ENCODE measurements around the gene SNRPF.

SNRPF gene

DNA sequence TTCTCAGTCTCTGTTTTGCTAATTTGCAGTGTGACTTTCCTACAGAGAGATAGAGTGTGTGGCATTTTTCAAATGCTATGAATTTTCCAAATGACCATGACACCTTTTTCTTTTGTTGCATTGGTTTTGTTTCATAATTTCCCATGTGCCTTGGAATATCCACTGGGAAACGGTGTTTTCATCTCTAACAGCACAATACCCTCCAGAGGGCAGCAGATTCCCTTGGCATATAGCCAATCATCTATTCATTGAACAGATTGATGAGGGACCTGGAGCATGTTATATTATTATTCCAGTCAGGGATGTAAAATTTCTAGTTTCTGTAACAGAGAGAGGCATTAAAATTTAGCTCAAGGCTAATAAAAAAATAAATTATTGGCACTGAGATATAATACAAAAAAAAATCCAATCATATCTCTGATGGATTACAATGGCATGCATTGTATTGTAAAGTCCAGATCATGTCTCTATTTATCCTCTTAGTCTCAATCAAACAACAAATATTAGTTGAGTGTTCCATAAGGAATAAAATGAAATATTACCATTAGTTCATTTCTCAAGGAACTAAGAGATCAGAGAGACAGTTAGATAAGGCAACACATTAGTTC, 38.6 kb upstream of the SNRPF start:
- no peaks in the 10 kb centered on the region for H3K36me3 ChIP-seq (ENCODE audit: control insufficient read depth, insufficient read depth, low read length)
- H3K4me3 ChIP-seq (replicated peaks; ENCODE audit: low read depth, low read length): no peak overlapping the region
- TF ChIP-seq, protein P1, sequence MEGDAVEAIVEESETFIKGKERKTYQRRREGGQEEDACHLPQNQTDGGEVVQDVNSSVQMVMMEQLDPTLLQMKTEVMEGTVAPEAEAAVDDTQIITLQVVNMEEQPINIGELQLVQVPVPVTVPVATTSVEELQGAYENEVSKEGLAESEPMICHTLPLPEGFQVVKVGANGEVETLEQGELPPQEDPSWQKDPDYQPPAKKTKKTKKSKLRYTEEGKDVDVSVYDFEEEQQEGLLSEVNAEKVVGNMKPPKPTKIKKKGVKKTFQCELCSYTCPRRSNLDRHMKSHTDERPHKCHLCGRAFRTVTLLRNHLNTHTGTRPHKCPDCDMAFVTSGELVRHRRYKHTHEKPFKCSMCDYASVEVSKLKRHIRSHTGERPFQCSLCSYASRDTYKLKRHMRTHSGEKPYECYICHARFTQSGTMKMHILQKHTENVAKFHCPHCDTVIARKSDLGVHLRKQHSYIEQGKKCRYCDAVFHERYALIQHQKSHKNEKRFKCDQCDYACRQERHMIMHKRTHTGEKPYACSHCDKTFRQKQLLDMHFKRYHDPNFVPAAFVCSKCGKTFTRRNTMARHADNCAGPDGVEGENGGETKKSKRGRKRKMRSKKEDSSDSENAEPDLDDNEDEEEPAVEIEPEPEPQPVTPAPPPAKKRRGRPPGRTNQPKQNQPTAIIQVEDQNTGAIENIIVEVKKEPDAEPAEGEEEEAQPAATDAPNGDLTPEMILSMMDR (IDR thresholded peaks at IDR 0.05; ENCODE audit: insufficient read depth, low read length, poor library complexity, severe bottlenecking): peak; percentile 32
- no peaks in the 10 kb centered on the region; the same call in 1 of the 2 replicates for H3K27me3 ChIP-seq (replicated peaks; ENCODE audit: control insufficient read depth, insufficient read depth, low read length)
- DNase-seq (ENCODE audit: extremely low read depth, insufficient read length): no peak

DNA sequence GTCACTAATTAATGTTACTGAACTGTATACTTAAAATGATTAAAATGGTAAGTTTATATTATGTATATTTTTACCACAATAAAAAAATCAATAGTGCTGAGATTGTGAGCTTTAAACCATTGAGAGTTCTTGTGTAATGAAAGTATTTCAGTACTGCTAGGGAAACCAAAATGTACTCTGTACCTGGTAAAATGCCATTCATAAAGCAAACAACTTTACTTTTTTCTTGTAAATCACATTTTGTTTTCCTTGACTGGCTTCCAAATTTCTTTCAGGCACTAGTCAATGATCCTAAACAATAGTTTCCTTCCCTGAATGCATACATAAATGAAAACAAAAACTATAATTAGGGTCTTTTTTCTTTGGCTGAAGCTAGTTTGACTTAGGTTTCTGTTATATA, 29.4 kb upstream of the SNRPF start:
- Histone ChIP-seq H3K27me3 (replicated peaks; ENCODE audit: control insufficient read depth, insufficient read depth, low read length) (no peaks in the 10 kb centered on the region), H3K4me3 (replicated peaks; ENCODE audit: low read depth, low read length) (no peak overlapping the region), H3K36me3 (ENCODE audit: control insufficient read depth, insufficient read depth, low read length) (no peaks in the 10 kb centered on the region)
- TF ChIP-seq, protein P1 (IDR thresholded peaks at IDR 0.05; ENCODE audit: insufficient read depth, low read length, poor library complexity, severe bottlenecking): no peak
- DNase-seq (ENCODE audit: extremely low read depth, insufficient read length): no peak

DNA sequence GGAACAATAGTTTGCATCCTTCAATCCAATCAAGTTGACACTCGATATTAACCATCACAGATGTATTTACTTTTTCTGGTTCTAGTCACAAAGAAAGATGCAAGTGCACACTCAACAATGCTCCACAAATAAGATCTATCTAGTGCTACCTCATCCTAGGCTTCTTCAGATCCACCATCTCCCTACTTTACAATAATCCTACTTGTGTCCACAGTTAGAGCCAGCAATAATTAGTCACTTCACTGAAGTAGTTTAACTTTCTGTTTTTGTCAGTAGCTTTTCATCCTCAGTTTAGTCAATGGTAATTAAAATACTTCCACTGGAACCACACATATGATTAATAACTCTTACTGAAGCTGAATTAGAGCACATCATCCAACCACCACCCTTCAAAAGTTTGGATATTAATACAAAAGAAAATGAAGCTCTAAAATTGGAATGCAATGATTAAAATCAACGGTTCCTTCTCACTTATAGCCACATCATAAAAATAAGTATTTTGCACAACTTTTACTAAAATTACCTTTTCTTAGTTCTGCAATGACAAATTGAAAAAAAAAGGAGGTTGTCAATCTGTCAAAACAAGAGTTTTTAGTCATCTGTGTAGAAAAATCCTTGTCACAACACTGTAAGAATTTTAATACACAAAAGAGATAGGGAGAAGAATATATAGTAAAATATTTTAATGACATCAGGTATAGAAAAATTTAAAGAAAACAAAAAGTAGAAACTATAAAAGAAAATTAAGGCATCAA, 28.2 kb upstream of the SNRPF start:
- Histone ChIP-seq H3K36me3 (ENCODE audit: control insufficient read depth, insufficient read depth, low read length) (no peaks in the 10 kb centered on the region), H3K27me3 (replicated peaks; ENCODE audit: control insufficient read depth, insufficient read depth, low read length) (no peaks in the 10 kb centered on the region), H3K4me3 (replicated peaks; ENCODE audit: low read depth, low read length) (no peak overlapping the region)
- TF ChIP-seq, protein P1 (IDR thresholded peaks at IDR 0.05; ENCODE audit: insufficient read depth, low read length, poor library complexity, severe bottlenecking): no peak
- peak; percentile 7 for DNase-seq (ENCODE audit: extremely low read depth, insufficient read length)

DNA sequence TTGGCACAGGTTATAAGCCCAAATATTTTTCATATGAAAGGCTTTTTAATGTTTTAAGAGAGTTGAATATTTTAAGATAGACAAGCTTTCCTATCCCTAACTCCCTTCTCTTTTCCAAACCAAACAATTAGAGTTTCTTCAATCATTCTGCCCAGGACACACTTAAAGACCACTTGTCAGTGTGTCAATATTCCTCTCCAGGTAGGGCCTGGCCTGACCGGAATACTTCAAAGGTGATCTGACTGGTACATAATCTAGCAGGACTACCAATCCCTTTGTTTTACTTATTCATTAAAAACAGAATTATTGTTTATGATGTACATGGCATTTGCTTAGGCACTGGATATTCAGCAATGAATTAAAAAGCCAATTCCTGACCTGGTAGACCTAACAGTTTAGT, 24.2 kb upstream of the SNRPF start:
- H3K4me3 ChIP-seq (replicated peaks; ENCODE audit: low read depth, low read length): no peak overlapping the region
- no peaks in the 10 kb centered on the region for H3K36me3 ChIP-seq (ENCODE audit: control insufficient read depth, insufficient read depth, low read length)
- no peaks in the 10 kb centered on the region for H3K27me3 ChIP-seq (replicated peaks; ENCODE audit: control insufficient read depth, insufficient read depth, low read length)
- TF ChIP-seq, protein P1 (IDR thresholded peaks at IDR 0.05; ENCODE audit: insufficient read depth, low read length, poor library complexity, severe bottlenecking): no peak
- DNase-seq (ENCODE audit: extremely low read depth, insufficient read length): no peak

DNA sequence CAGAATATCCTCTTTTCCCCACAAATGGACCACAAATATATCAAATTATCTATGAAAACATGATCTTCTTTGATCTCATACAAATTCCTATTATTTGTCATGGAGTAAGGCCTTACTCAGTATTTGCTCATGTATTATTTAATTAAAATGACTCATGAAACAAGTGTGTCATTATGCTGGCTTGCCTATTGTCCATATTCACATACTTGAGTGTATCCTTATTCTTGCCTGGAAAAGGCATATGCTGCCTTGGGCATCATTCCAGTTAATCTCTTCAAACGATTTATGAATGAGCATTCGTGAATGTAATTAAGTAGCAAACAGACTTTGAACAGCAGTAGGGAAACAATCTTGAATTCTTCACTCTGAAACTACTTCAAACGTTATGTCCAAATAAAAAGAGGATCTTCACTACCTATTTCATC, 22.6 kb upstream of the SNRPF start:
- H3K36me3 ChIP-seq (ENCODE audit: control insufficient read depth, insufficient read depth, low read length): no peaks in the 10 kb centered on the region
- H3K4me3 ChIP-seq (replicated peaks; ENCODE audit: low read depth, low read length): no peak overlapping the region
- TF ChIP-seq, protein P1 (IDR thresholded peaks at IDR 0.05; ENCODE audit: insufficient read depth, low read length, poor library complexity, severe bottlenecking): no peak
- no peak for DNase-seq (ENCODE audit: extremely low read depth, insufficient read length)
- no peaks in the 10 kb centered on the region for H3K27me3 ChIP-seq (replicated peaks; ENCODE audit: control insufficient read depth, insufficient read depth, low read length)

Measured in GM06990 (cell line).